ENCODE results near the gene DTHD1. TPM values are rescaled to one million over a fixed set of nuclear protein-coding genes. Genes with fewer than 3 reads are reported as not detected.

DTHD1 gene
- total RNA-seq, 1 experiment from 2014 or later: not detected

DNA sequence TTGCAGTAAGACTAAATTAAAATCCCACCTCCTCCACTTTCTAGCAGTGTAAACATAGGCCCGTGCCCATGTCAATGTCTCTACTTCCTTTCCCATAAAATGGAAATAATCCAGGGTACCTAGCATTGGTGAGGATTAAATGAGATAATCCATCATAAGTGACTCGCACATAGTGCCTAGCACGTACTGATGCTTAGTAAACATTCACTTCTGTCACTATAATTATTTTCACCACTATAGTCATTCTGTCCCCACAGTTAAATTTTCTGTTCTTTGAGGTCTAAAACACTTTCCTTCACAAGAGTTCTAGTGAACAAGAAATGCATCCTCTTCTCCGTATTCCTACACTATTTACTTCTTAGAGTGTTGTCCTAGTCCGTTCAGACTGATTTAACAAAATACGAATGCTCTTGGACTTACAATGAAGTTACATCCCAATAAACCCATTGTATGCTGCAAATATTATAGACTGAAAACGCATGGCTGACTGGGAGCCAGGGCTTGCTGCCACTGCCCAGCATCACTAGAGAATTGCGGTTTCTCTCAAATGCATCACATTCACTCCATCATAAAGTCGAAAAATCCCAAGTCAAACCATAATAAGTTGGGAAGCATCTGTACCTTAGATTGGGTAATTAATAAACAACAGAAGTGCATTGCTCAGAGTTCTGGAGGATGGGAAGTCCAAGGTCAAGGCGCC lies 47.7 kb upstream of the DTHD1 start:
- H3K9me3 ChIP-seq (ENCODE audit: control insufficient read depth in 1 of 2, insufficient read depth in 1 of 2, low read depth in 1 of 2, low read length in 2 of 2): no peaks in the 10 kb centered on the region
- peaks cover 71% of the 10 kb centered on the region for H3K79me2 ChIP-seq (ENCODE audit: insufficient read depth, low read length)
- no peaks in the 10 kb centered on the region; the same call in 1 of the 2 replicates for H4K20me1 ChIP-seq (ENCODE audit: insufficient read depth)
- DNase-seq (ENCODE audit: low read depth, low spot score) (no peak), ATAC-seq (no peak)
- no peak overlapping the region for H3K4me2 ChIP-seq (ENCODE audit: low read length)
- H3K9me2 ChIP-seq (ENCODE audit: insufficient read depth): no peaks in the 10 kb centered on the region
- peaks cover 11 to 19% of the 10 kb centered on the region in 2 experiments; a peak in 3 of 4 replicates for H3K4me1 ChIP-seq (ENCODE audit: control insufficient read depth in 1 of 2, insufficient read depth in 2 of 2, low read length in 2 of 2)
- no peak overlapping the region for H2AFZ ChIP-seq (ENCODE audit: low read depth, low read length, poor library complexity, severe bottlenecking)
- no peak overlapping the region for H3K27ac ChIP-seq (ENCODE audit: low read depth, low read length)
- TF ChIP-seq, protein P1, sequence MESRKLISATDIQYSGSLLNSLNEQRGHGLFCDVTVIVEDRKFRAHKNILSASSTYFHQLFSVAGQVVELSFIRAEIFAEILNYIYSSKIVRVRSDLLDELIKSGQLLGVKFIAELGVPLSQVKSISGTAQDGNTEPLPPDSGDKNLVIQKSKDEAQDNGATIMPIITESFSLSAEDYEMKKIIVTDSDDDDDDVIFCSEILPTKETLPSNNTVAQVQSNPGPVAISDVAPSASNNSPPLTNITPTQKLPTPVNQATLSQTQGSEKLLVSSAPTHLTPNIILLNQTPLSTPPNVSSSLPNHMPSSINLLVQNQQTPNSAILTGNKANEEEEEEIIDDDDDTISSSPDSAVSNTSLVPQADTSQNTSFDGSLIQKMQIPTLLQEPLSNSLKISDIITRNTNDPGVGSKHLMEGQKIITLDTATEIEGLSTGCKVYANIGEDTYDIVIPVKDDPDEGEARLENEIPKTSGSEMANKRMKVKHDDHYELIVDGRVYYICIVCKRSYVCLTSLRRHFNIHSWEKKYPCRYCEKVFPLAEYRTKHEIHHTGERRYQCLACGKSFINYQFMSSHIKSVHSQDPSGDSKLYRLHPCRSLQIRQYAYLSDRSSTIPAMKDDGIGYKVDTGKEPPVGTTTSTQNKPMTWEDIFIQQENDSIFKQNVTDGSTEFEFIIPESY (IDR thresholded peaks at IDR 0.05; ENCODE audit: extremely low read depth, insufficient replicate concordance, low read length): no peak
- TF ChIP-seq EGR1 (IDR thresholded peaks at IDR 0.05; ENCODE audit: low read depth): no peak
- TF ChIP-seq, protein P2, sequence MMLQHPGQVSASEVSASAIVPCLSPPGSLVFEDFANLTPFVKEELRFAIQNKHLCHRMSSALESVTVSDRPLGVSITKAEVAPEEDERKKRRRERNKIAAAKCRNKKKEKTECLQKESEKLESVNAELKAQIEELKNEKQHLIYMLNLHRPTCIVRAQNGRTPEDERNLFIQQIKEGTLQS (IDR thresholded peaks at IDR 0.05): no peak
- no peak for TF ChIP-seq POLR2AphosphoS5 (IDR thresholded peaks at IDR 0.05; ENCODE audit: low read depth, low read length)
- TF ChIP-seq, protein P3, sequence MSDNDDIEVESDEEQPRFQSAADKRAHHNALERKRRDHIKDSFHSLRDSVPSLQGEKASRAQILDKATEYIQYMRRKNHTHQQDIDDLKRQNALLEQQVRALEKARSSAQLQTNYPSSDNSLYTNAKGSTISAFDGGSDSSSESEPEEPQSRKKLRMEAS (IDR thresholded peaks at IDR 0.05): no peak
- TF ChIP-seq JUND (IDR thresholded peaks at IDR 0.05): no peak
- TF ChIP-seq SIN3A (IDR thresholded peaks at IDR 0.05; ENCODE audit: low read depth): no peak
- ChIA-PET POLR2A (no interaction called here), CTCF (no interaction called here), RAD21 (ENCODE audit: low non-redundant PET in 1 of 2, low total read pairs in 2 of 2, uncharacterized antibody in 2 of 2, unreplicated experiment in 2 of 2) (no interaction called here)
- intact Hi-C loops (cut with micrococcal nuclease): no loop called here
- no peak overlapping the region for H3K9ac ChIP-seq (ENCODE audit: low read length)
- H3K27me3 ChIP-seq (ENCODE audit: insufficient read depth, low read length): no peaks in the 10 kb centered on the region
- H3K4me3 ChIP-seq (replicated peaks in 1 of 2; ENCODE audit: low read depth in 1 of 2, low read length in 2 of 2): no peak overlapping the region
- peaks cover 0 to 1% of the 10 kb centered on the region in 2 experiments; a peak in 2 of 4 replicates for H3K36me3 ChIP-seq (ENCODE audit: control insufficient read depth in 1 of 2, insufficient read depth in 2 of 2, low read length in 2 of 2)
- BruUV-seq (replicated peaks): no TSS peak

Measured in HCT116 (cell line).